ENCODE data around the gene BTBD19. TPM values are rescaled to one million over a fixed set of nuclear protein-coding genes. Genes with fewer than 3 reads are reported as not detected.
A peak's percentile ranks its signal among the peaks of the same experiment; 100 is the strongest.

The BTBD19 gene
- total RNA-seq, 1 donor from 2014 or later, result 1.4 TPM

- H3K27me3 ChIP-seq, result peaks cover 36% of the 10 kb centered on the region
- H4K20me1 ChIP-seq (ENCODE audit: low read depth), result no peaks in the 10 kb centered on the region
- H3K79me2 ChIP-seq (ENCODE audit: low read depth), result no peaks in the 10 kb centered on the region
- no peak overlapping the region for H3K27ac ChIP-seq
- Mint-ChIP-seq H3K4me3 (peak overlapping the region; percentile 67), H3K27ac (no peak overlapping the region), H3K36me3 (peaks cover 2% of the 10 kb centered on the region), H3K9me3 (no peaks in the 10 kb centered on the region), H3K27me3 (ENCODE audit: insufficient read depth, low read depth) (peaks cover 12% of the 10 kb centered on the region), H3K4me1 (peaks cover 30% of the 10 kb centered on the region)
- peaks cover 33% of the 10 kb centered on the region for H3F3A ChIP-seq (ENCODE audit: low read depth)
- no peaks in the 10 kb centered on the region for H3K9me3 ChIP-seq (ENCODE audit: low read depth)
- TF ChIP-seq EZH2 (IDR thresholded peaks at IDR 0.05) (no peak), EZH2phosphoT487 (IDR thresholded peaks at IDR 0.05) (no peak)
- TF ChIP-seq, protein P1, sequence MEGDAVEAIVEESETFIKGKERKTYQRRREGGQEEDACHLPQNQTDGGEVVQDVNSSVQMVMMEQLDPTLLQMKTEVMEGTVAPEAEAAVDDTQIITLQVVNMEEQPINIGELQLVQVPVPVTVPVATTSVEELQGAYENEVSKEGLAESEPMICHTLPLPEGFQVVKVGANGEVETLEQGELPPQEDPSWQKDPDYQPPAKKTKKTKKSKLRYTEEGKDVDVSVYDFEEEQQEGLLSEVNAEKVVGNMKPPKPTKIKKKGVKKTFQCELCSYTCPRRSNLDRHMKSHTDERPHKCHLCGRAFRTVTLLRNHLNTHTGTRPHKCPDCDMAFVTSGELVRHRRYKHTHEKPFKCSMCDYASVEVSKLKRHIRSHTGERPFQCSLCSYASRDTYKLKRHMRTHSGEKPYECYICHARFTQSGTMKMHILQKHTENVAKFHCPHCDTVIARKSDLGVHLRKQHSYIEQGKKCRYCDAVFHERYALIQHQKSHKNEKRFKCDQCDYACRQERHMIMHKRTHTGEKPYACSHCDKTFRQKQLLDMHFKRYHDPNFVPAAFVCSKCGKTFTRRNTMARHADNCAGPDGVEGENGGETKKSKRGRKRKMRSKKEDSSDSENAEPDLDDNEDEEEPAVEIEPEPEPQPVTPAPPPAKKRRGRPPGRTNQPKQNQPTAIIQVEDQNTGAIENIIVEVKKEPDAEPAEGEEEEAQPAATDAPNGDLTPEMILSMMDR (IDR thresholded peaks at IDR 0.05), result no peak
- peaks cover 18% of the 10 kb centered on the region for H3K4me1 ChIP-seq
- H2AFZ ChIP-seq (replicated peaks), result peak overlapping the region; percentile 80
- DNase-seq (ENCODE audit: low spot score), result no peak
- H3K9ac ChIP-seq, result no peak overlapping the region
- no peaks in the 10 kb centered on the region for H3K36me3 ChIP-seq
- peak overlapping the region; percentile 45 for H3K4me3 ChIP-seq
- peak overlapping the region; percentile 76 for H3K4me2 ChIP-seq
Measured at GRCh38 chr1:44786841-44787426, 21.4 kb upstream of the BTBD19 start.

DNA sequence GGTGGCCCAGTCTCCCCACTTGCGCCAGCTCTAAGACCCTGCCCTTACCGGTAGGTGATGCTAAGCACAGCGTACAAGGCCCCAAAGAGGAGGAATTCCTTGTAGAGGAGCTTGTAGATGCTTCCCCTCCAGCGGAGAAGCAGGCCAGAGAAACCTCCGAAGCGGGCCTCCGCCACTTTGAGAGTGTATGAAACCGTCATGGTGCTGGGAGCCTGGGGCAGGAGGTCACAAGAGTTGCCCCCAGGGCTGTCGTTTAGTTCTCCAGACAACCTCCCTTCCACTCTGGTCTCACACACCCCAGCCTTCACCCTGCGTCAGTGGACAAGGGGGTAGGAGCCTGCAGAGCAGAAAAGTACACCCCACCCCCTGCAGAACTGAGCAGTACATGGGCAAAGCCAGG lies 20.8 kb upstream of the BTBD19 start:
- no peak for TF ChIP-seq EZH2 (IDR thresholded peaks at IDR 0.05)
- TF ChIP-seq, protein P1 (IDR thresholded peaks at IDR 0.05), result no peak
- TF ChIP-seq EZH2phosphoT487 (IDR thresholded peaks at IDR 0.05), result no peak
- no peak overlapping the region for H2AFZ ChIP-seq (replicated peaks)

GRCh38 chr1:44788120-44788860 lies 20.0 kb upstream of the BTBD19 start, which contains the start of gene BEST4:
TSS of gene BEST4 (minus strand) at chr1:44788170. CDS start at chr1:44787705, 465 bp downstream.
- TF ChIP-seq EZH2phosphoT487 (IDR thresholded peaks at IDR 0.05), result no peak
- TF ChIP-seq, protein P1 (IDR thresholded peaks at IDR 0.05), result no peak
- TF ChIP-seq EZH2 (IDR thresholded peaks at IDR 0.05), result no peak
- no peak within 1 kb of the TSS for H2AFZ ChIP-seq (replicated peaks)
- no peak within 1 kb of the TSS for H3K27ac ChIP-seq
- Mint-ChIP-seq H3K4me3 (peak within 1 kb of the TSS; percentile 43), H3K27ac (no peak within 1 kb of the TSS), H3K27me3 (ENCODE audit: insufficient read depth, low read depth) (peaks cover 8% of the 10 kb centered on the region), H3K9me3 (no peaks in the 10 kb centered on the region), H3K36me3 (no peaks in the 10 kb centered on the region), H3K4me1 (peaks cover 29% of the 10 kb centered on the region)
- H3K79me2 ChIP-seq (ENCODE audit: low read depth), result no peaks in the 10 kb centered on the region
- H3K27me3 ChIP-seq, result peaks cover 36% of the 10 kb centered on the region
- DNase-seq (ENCODE audit: low spot score), result no peak
- peaks cover 20% of the 10 kb centered on the region for H3K4me1 ChIP-seq
- no peaks in the 10 kb centered on the region for H4K20me1 ChIP-seq (ENCODE audit: low read depth)
- no peaks in the 10 kb centered on the region for H3K36me3 ChIP-seq
- H3K4me2 ChIP-seq, result no peak within 1 kb of the TSS
- H3K9me3 ChIP-seq (ENCODE audit: low read depth), result no peaks in the 10 kb centered on the region
- peaks cover 29% of the 10 kb centered on the region for H3F3A ChIP-seq (ENCODE audit: low read depth)
- H3K9ac ChIP-seq, result no peak within 1 kb of the TSS
- no peak within 1 kb of the TSS for H3K4me3 ChIP-seq

More for the DNA sequence above, 20.8 kb upstream of the BTBD19 start:
- no peaks in the 10 kb centered on the region for H3K36me3 ChIP-seq
- no peak overlapping the region for H3K27ac ChIP-seq
- no peak overlapping the region for H3K9ac ChIP-seq
- H3K27me3 Mint-ChIP-seq (ENCODE audit: insufficient read depth, low read depth), result peaks cover 12% of the 10 kb centered on the region
- DNase-seq (ENCODE audit: low spot score), result no peak
- peaks cover 30% of the 10 kb centered on the region for H3K4me1 Mint-ChIP-seq
- H3K4me3 ChIP-seq, result no peak overlapping the region
- no peaks in the 10 kb centered on the region for H3K9me3 Mint-ChIP-seq
- H3K27me3 ChIP-seq, result peaks cover 36% of the 10 kb centered on the region
- H3K27ac Mint-ChIP-seq, result no peak overlapping the region
- H3K4me2 ChIP-seq, result no peak overlapping the region
- H4K20me1 ChIP-seq (ENCODE audit: low read depth), result no peaks in the 10 kb centered on the region
- no peaks in the 10 kb centered on the region for H3K79me2 ChIP-seq (ENCODE audit: low read depth)
- peaks cover 18% of the 10 kb centered on the region for H3K4me1 ChIP-seq
- H3K4me3 Mint-ChIP-seq, result no peak overlapping the region
- peaks cover 2% of the 10 kb centered on the region for H3K36me3 Mint-ChIP-seq
- no peaks in the 10 kb centered on the region for H3K9me3 ChIP-seq (ENCODE audit: low read depth)
- peaks cover 30% of the 10 kb centered on the region for H3F3A ChIP-seq (ENCODE audit: low read depth)

Measured in neural progenitor cell (in vitro differentiated cells).